HG03095 (cell line): ENCODE results near the gene SLC7A10.
"Not testable (repeated sequence)": the region's sequence is repeated elsewhere in the genome, so short reads cannot be mapped to it uniquely, and the experiment has no call there.

Source experiments
- ATAC-seq: cut with Tn5 transposase; IDR thresholded peaks from one replicate; pipeline ENCODE4 v1.9.1; 2021; ENCODE audit warnings: moderate library complexity; ENCODE audit not compliant: unreplicated experiment

SLC7A10 gene

DNA sequence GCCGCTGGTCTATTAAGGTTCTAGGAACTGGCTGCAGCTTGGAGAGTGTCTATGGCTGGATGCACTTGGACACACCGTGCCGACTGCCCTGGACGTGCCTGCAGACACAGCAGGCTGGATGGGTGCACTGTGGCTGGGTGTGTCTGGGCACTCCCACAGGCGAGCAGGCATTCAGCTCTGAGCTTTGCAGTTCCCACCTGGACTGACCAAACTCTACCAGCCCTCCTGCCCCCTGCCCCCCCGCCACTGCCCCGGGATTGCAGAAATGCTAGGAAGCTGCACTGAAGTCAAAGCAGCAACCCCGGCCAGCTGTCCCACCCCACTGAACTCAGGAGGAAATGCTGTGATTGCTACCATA, 38.5 kb downstream of the SLC7A10 start:
- ATAC-seq: no peak

DNA sequence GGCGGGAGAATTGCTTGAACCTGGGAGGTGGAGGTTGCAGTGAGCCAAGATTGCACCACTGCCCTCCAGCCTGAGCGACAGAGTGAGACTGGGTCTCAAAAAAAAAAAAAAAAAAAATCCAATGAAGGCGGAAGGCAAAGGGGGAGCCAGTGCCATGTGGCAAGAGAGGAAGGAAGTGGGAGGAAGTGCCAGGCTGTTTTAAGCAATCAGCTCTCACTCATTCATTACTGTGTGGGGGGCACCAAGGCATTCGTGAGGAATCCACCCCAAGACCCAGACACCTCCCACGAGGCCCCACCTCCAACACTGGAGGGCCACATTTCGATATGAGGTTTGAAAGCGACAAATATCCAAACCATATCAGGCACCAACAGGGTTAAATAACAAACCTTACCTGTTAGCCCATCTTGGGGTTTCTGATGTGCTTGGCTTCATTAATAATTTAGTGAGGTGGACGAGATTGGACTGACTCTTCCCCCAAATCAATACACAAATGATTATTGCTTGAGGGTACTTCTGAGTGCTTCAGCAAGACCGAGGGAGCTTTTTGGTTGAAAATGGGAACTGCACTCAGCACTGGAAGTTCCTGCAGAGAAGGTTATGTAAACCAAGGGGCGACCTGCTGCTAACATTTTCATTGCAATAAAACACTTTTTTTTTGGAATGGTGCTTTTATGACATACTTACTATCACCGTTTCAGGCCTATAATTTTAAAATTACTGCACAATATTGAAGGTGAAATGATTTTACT, 39.0 kb downstream of the SLC7A10 start:
- ATAC-seq: no peak

DNA sequence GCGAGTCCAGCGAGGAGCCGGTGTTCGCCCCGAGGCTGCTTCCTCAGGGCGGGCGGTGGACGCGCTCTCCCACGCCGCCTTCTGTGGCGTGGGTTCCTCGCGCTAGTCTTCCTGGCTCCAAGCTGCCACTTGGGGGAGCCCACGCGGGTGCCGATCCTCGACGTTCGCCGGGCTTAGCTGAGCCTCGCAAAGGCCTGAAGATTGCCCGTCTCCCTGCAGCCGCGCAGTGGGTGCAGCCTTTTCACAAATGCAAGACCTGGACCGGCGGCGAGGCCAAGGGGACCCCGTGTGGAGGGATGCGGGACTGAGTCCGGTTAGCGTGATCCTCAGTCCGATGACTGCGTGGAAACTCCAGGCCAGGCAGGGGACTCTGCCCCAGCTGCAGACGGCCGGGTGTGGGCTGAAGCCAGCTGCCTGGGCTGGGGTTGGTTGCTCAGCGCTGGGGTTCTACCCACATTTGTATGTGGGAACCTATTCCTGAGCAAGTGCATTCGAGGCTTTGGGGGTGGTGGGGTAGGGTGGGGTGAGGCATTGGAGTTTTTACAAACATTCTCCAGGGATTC, 48.2 kb downstream of the SLC7A10 start:
- ATAC-seq: no peak

DNA sequence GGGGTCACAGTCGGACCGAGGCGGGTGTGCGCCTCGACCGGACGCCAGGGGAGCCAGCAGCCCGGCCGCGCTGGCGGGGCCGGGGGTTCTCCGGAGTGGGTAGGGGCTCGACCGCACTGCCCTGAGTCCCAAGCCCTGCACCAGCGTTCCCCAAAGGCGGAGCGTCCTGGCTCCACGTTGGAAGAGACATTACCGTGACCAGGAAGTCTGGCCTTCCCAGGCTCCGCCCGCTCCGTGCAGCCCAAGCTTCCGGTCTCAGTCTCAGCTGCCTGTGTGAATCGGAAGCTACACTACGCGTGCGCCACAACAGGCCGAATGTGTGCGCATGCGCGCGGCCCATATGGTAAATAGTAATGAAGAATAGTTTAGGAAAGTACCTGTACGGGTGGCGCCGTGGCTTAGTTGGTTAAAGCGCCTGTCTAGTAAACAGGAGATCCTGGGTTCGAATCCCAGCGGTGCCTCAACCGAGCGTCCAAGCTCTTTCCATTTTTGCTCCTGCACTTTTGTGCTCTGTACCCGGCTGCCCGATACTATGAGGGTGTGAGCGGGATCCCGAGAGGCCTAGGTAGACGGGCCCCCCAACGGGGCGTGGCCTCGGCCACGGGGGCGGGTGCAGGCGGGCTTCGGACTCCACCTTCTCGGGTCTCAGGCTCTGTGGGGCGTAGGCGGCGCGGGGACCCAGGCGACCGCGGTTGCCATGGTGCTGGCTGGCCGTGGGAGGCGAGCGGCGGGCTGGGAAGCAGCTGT, 48.8 kb downstream of the SLC7A10 start:
- ATAC-seq: peak; percentile 71

DNA sequence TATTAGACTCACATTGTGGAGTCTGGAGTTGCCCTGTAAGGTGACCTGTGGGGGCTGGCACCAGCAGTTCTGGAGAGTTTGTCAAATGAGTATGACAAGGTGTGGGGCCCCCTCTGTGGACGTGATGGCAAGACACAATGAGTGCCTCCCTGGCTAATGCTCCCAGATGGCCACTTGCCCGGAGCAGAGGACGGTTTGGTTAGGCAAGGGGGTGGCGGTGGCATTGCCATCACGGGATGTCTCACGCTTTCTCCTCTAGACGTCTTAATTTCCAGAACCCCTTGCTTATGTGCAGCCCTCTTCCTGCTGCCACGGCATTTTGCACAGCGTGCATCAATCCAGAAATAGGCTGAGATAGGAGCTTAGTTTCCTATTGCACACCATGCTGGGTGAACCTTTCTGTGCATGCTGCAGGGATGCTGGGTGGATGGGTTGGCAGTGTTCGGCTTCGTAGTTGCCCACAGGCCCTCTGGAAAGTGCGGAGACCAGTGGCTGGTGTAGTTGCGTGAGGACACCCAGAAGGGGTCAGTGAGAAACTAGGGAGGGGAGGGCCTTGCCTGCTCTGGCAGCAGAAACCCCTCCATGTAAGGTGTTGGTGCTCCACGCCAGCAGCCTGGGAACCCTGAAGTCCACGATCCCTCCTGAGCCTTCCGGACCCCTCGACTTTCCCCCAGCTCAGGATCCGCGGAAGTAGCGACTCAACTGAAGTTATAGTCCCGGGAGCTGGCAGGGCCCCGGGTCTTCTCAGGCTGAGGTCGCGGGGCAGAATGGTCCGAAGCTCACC, 49.6 kb downstream of the SLC7A10 start:
- ATAC-seq: no peak

DNA sequence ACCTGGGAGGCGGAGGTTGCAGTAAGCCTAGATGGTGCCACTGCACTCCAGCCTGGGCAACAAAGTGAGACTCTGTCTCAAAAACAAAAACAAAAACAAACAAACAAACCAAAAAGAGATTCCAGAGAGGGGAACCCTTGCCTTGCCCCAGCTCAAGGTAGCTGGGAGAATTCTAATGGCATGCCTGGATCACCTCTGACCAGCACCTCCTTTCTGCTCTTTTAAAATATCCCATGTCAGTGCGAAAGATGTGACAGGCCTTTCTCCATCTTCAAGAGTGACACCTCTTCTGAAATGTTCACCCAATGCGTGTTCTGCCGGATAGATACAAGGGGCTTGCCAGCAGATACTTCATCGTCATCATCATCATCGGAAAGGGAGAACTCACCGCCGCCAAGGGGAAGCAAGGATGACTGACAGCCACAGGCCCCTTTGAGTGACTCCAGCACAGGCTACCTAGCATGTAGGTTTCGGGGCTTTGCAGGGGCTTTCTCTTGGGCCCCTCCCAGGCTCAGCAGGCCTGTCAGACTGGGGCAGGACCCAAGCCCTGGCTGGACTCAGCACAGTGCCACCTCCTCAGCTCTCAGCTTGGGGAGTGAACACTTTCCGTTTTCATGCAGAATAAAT, 50.4 kb downstream of the SLC7A10 start:
- ATAC-seq: no peak

DNA sequence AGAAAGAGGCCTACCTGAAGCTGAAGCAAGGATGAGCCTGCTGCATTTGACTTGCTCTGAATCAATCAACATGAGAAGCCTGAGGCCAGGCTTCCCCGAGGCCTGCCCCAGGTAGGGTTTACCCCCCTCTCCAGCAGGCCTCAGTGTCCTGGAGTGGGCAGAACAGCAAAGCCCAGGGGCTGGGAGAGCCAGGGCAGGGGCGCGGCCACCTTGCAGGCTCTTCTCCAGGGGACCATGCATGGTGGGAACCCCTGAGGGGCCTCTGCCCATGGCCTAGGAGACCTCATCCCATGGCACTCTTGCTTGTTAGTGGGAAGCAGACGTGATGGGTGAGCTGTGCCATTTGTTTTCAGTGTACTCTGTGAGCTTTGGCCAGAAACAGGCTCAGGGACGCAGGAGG, 51.5 kb downstream of the SLC7A10 start:
- no peak for ATAC-seq

DNA sequence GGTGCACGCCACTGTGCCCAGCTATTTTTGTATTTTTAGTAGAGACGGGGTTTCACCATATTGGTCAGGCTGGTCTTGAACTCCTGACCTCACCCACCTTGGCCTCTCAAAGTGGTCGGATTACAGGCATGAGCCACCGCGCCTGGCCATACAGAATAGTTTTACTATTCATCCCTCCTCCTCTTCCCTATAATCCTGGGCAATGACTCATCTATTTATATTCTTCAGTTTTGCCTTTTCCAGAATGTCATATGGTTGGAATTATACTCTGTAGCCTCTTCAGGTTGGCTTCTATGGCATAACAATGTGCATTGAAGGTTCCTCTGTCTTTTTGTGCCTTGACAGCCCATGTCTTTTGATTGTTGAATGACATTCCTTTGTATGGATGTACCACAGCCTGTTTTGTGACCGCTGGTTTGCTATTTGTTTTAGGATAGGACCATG, 53.7 kb downstream of the SLC7A10 start:
- no peak for ATAC-seq

DNA sequence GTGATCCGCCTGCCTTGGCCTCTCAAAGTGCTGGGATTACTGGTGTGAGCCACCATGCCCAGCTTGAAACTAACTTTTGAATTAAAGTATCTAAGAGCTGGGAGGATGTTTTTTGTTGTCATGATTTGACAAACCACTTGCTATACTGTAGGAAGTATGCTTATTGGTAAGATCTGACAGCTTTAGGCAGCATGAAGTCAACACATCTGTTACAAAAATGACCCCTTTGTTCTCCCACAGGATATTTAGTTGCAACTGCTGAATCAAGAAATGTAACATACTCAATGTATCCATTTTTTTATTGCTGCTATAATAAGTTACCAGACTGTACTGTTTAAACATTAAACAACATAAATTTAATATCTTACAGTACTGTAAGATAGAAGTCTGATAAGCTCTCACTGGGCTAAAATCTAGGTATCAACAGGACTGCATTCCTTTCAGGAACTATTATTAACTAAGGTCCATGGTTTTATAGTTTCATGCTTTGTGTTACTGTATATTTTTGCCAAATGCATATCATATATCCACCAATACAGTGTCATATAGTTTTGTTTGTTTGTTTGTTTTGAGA, 54.3 kb downstream of the SLC7A10 start:
- ATAC-seq: no peak

DNA sequence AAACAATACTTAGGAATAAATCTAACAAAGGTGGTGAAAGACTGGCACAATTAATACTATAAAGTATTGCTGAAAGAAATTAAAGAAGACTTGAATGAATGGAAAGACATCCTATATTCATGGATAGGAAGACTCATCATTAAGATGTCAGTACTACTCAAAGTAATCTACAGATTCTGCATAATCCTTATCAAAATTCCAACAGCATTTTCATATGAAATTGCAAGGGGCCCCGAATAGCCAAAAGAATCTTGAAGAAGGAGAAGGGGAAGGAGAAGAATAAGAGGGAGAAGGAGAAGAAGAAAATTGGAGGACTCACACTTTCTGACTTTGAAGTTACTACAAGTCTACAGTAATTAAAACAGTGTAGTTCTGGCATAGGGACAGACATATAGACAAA, 57.1 kb downstream of the SLC7A10 start:
- ATAC-seq: no peak

DNA sequence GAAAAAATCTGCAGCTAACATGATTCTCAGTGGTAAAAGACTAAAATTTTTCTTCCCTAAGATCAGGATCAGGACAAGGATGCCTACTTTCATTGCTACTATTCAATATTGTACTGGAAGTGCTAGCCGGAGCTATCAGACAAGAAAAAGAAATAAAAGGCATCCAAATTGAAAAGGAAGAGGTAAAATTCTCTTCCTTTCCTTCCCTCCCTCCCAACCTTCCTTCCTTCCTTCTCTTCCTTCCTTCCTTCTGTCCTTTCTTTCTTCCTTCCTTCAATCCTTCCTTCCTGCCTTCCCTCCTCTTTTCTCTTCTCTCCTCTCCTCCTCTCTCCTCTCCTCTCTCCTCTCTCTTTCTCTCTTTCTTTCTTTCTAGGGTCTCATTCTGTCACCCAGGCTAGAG, 58.2 kb downstream of the SLC7A10 start:
- no peak for ATAC-seq

DNA sequence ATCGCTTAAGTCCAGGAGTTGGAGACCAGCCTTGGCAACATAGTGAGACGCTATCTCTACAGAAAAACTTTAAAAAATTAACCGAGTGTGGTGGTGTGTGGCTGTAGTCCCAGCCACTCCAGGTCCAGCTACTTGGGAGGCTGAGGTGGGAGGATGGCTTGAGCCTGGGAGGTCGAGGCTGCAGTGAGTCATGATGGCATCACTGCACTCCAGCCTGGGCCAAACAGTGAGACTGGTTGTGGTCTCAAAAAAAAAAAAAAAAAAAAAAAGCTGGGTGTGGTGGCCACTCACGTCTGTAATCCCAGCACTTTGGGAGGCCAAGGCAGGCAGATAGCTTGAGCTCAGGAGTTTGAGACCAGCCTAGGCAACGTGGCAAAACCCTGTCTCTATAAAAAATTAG, 59.6 kb downstream of the SLC7A10 start:
- ATAC-seq: not testable (repeated sequence)

DNA sequence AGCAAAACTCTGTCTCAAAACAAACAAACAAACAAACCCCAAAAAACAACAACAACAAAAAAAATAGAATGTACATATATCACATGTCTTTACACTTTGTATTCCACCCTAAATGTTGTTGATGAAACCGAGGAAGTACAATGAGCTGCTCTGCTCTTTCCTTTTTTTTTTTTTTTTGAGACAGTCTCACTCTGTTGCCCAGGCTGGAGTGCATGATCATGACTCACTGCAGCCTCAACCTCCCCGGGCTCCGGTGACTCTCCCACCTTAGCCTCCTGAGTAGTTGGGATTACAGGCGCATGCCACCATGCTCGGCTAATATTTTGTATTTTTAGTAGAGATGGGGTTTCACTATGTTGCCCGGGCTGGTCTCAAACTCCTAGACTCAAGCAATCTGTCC, 62.2 kb downstream of the SLC7A10 start:
- ATAC-seq: no peak

DNA sequence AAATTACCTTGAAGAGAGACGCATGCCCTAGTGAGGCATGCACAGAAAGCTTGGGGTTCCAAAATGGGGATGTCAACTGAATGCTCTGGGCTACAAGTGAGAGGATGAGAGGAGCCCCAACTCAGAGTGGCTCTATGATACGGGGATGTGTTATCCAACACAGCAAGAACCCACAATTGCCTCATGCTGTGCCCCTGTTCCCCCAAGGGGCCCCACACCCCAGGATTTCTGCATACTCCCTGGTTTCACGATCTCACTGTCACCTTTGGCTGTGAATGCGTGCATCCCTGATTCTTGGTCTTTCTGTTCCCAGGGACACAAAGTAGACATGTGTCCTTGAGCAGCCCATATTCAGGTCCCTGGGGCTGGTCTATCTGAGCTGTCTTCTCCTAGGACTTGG, 64.4 kb downstream of the SLC7A10 start:
- no peak for ATAC-seq

DNA sequence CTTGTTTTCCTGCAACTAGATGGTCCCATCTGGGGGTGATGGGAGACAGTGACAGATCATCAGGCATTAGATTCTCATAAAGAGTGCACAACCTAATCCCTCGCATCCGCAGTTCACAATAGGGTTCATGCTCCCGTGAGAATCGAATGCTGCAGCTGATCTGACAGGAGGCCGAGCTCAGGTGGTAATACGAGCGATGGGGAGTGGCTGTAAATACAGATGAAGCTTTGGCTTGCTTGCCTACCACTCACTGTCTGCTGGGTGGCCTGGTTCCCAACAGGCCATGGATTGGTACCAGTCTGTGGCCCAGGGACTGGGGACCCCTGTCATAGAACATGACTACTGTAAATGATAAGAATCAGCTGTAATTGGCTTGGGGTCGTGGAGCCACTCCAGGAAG, 65.8 kb downstream of the SLC7A10 start:
- ATAC-seq: no peak

DNA sequence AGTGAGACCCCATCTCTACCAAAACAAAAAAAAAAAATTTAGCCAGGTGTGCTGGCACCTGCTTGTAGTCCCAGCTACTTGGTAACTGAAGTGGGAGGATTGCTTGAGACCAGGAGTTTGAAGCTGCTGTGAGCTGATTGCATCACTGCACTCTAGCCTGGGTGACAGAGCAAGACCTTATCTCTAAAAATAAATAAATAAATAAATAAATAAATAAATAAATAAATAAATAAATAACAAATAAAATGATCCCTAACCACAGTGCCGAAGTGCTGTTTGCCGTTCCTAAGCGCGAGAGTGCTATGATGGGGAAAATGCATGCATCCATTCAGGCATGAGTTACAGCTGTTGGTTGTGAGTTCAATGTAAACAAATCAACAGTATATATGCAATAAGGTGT, 66.5 kb downstream of the SLC7A10 start:
- ATAC-seq: no peak
